Glutamatergic neuron (in vitro differentiated cells): Measurements from ENCODE around the gene RIPK3. TPM values are rescaled to one million over a fixed set of nuclear protein-coding genes. Genes with fewer than 3 reads are reported as not detected.

Experiments
- DNase-seq: peaks from one replicate; pipeline ENCODE4 v3.0.0; 2022
- H3K27ac Mint-ChIP-seq: one replicate; pipeline ENCODE4 v1.8.0; 2020; ENCODE audit warnings: mild to moderate bottlenecking, mixed read lengths, inconsistent platforms; ENCODE audit not compliant: unreplicated experiment
- H3K27me3 Mint-ChIP-seq: one replicate; pipeline ENCODE4 v1.8.0; 2020; ENCODE audit warnings: mild to moderate bottlenecking, moderate library complexity, mixed read lengths, inconsistent platforms; ENCODE audit not compliant: unreplicated experiment
- H3K36me3 Mint-ChIP-seq: one replicate; pipeline ENCODE4 v1.8.0; 2020; ENCODE audit warnings: mild to moderate bottlenecking, mixed read lengths, inconsistent platforms; ENCODE audit not compliant: unreplicated experiment
- H3K4me1 Mint-ChIP-seq: one replicate; pipeline ENCODE4 v1.8.0; 2020; ENCODE audit warnings: mild to moderate bottlenecking, low read depth, mixed read lengths, inconsistent platforms; ENCODE audit not compliant: unreplicated experiment
- H3K4me3 Mint-ChIP-seq: one replicate; pipeline ENCODE4 v1.8.0; 2020; ENCODE audit warnings: mild to moderate bottlenecking, mixed read lengths, inconsistent platforms; ENCODE audit not compliant: unreplicated experiment
- H3K9me3 Mint-ChIP-seq: one replicate; pipeline ENCODE4 v1.8.0; 2020; ENCODE audit warnings: mild to moderate bottlenecking, moderate library complexity, mixed read lengths, inconsistent platforms; ENCODE audit not compliant: unreplicated experiment
- total RNA-seq: library from RNA; stranded (reverse); fragmentation: NEBNext Ultra II Directional; extraction: Animal tissue kit (Norgen Biotek cat#: 25700); gene quantifications from one replicate; pipeline ENCODE4 v1.2.1, GENCODE V29; 2021; ENCODE audit not compliant: unreplicated experiment
- TF ChIP-seq, protein P1 (sequence below): fragments of 200-600 bp; sonication (generic); IDR thresholded peaks from one replicate; pipeline ENCODE4 v1.5.0; 2021; ENCODE audit not compliant: partially characterized antibody, unreplicated experiment

RIPK3 gene
- total RNA-seq, 1 donor from 2014 or later = not detected

GRCh38 chr14:24291446-24292117 is 48.2 kb downstream of the RIPK3 start:
- Mint-ChIP-seq H3K9me3 (peaks cover 1% of the 10 kb centered on the region), H3K27me3 (no peaks in the 10 kb centered on the region), H3K4me3 (no peak overlapping the region), H3K4me1 (no peaks in the 10 kb centered on the region), H3K36me3 (no peaks in the 10 kb centered on the region), H3K27ac (no peak overlapping the region)
- DNase-seq = no peak
- TF ChIP-seq, protein P1, sequence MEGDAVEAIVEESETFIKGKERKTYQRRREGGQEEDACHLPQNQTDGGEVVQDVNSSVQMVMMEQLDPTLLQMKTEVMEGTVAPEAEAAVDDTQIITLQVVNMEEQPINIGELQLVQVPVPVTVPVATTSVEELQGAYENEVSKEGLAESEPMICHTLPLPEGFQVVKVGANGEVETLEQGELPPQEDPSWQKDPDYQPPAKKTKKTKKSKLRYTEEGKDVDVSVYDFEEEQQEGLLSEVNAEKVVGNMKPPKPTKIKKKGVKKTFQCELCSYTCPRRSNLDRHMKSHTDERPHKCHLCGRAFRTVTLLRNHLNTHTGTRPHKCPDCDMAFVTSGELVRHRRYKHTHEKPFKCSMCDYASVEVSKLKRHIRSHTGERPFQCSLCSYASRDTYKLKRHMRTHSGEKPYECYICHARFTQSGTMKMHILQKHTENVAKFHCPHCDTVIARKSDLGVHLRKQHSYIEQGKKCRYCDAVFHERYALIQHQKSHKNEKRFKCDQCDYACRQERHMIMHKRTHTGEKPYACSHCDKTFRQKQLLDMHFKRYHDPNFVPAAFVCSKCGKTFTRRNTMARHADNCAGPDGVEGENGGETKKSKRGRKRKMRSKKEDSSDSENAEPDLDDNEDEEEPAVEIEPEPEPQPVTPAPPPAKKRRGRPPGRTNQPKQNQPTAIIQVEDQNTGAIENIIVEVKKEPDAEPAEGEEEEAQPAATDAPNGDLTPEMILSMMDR = no peak

DNA sequence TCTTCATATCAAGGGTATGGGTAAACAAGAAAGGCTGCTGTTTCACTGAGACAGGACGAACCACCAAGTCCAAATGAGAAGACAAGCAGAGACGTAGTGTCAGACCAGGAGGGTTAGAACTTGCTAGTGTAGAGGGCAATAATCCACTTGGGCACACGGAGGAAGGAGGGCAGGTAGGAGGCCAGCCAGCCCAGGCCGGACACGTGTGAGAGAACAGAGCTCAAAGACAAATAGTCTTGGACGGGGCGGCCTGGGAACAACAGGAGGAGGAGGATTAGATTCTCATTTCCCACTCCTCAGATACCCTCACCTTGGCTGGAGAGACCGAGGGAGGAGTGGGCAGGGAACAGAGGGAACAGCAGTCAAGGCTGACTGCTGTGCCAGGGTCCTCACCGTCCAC is 49.0 kb downstream of the RIPK3 start:
- TF ChIP-seq, protein P1 = no peak
- Mint-ChIP-seq H3K4me1 (no peaks in the 10 kb centered on the region), H3K4me3 (peak overlapping the region; percentile 39), H3K27me3 (no peaks in the 10 kb centered on the region), H3K27ac (peak overlapping the region; percentile 4), H3K36me3 (no peaks in the 10 kb centered on the region), H3K9me3 (peaks cover 1% of the 10 kb centered on the region)
- DNase-seq = no peak

- no peak overlapping the region for H3K4me3 Mint-ChIP-seq
- no peak for DNase-seq
- peaks cover 1% of the 10 kb centered on the region for H3K9me3 Mint-ChIP-seq
- H3K27ac Mint-ChIP-seq = no peak overlapping the region
- H3K36me3 Mint-ChIP-seq = no peaks in the 10 kb centered on the region
- no peaks in the 10 kb centered on the region for H3K27me3 Mint-ChIP-seq
- no peaks in the 10 kb centered on the region for H3K4me1 Mint-ChIP-seq
- TF ChIP-seq, protein P1 = no peak
Observed at GRCh38 chr14:24289649-24290280, 50.0 kb downstream of the RIPK3 start.

DNA sequence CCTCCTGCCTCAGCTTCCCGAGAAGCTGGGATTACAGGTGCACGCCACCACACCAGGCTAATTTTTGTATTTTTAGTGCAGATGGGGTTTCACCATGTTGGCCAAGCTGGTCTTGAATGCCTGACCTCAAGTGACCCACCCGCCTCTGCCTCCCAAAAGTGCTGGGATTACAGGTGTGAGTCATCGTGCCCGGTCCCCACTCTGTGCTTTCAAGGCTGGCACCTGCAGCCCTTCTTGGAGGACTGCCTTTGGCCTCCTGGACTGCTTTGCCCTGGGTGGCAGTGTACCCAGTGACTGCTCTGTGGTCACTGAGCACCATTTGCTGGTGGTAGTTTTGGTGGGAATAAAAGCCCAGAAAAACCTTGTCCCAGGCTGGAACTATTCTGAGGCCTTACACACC is 52.8 kb downstream of the RIPK3 start:
- TF ChIP-seq, protein P1 = no peak
- H3K27ac Mint-ChIP-seq = no peak overlapping the region
- no peak overlapping the region for H3K4me3 Mint-ChIP-seq
- no peaks in the 10 kb centered on the region for H3K27me3 Mint-ChIP-seq
- H3K36me3 Mint-ChIP-seq = no peaks in the 10 kb centered on the region
- H3K9me3 Mint-ChIP-seq = peaks cover 3% of the 10 kb centered on the region
- H3K4me1 Mint-ChIP-seq = no peaks in the 10 kb centered on the region
- DNase-seq = no peak

Other genes with a start within 250 kb of the RIPK3 start
- 99.9 TPM for gene PCK2, start 245.7 kb downstream of the RIPK3 start, total RNA-seq
- gene DCAF11, start 225.2 kb downstream of the RIPK3 start, total RNA-seq = 54.1 TPM
- gene NRL, start 225.0 kb downstream of the RIPK3 start, total RNA-seq = 3.7 TPM
- 0.66 TPM for gene FITM1, start 209.3 kb downstream of the RIPK3 start, total RNA-seq
- gene PSME1, start 203.8 kb downstream of the RIPK3 start, total RNA-seq = 35.7 TPM
- gene EMC9, start 198.4 kb downstream of the RIPK3 start, total RNA-seq = 18.1 TPM
- gene PSME2, start 193.4 kb downstream of the RIPK3 start, total RNA-seq = 58.9 TPM
- gene RNF31, start 192.5 kb downstream of the RIPK3 start, total RNA-seq = 88.2 TPM
- 31.0 TPM for gene IRF9, start 178.7 kb downstream of the RIPK3 start, total RNA-seq
- gene REC8, start 167.9 kb downstream of the RIPK3 start, total RNA-seq = 136 TPM
- gene IPO4, start 151.2 kb downstream of the RIPK3 start, total RNA-seq = 25.5 TPM
- 35.0 TPM for gene TM9SF1, start 144.6 kb downstream of the RIPK3 start, total RNA-seq
- not detected for gene TSSK4, start 134.3 kb downstream of the RIPK3 start, total RNA-seq
- 32.4 TPM for gene CHMP4A, start 126.5 kb downstream of the RIPK3 start, total RNA-seq
- 25.5 TPM for gene MDP1, start 123.9 kb downstream of the RIPK3 start, total RNA-seq
- 169 TPM for gene NEDD8, start 107.6 kb downstream of the RIPK3 start, total RNA-seq
- 55.8 TPM for gene GMPR2, start 107.1 kb downstream of the RIPK3 start, total RNA-seq
- 67.0 TPM for gene TINF2, start 97.4 kb downstream of the RIPK3 start, total RNA-seq
- gene TGM1, start 76.8 kb downstream of the RIPK3 start, total RNA-seq = 4.2 TPM
- gene RABGGTA, start 68.4 kb downstream of the RIPK3 start, total RNA-seq = 30.3 TPM
- gene DHRS1, start 40.2 kb downstream of the RIPK3 start, total RNA-seq = 25.1 TPM
- 29.2 TPM for gene NOP9, start 40.1 kb downstream of the RIPK3 start, total RNA-seq
- gene CIDEB, start 32.0 kb downstream of the RIPK3 start, total RNA-seq = 1.8 TPM
- gene LTB4R2, start 29.9 kb downstream of the RIPK3 start, total RNA-seq = 8.9 TPM
- 7.1 TPM for gene LTB4R, start 28.5 kb downstream of the RIPK3 start, total RNA-seq
- not detected for gene ADCY4, start 4.9 kb downstream of the RIPK3 start, total RNA-seq
- 11.4 TPM for gene NFATC4, start 28.2 kb upstream of the RIPK3 start, total RNA-seq
- gene NYNRIN, start 59.0 kb upstream of the RIPK3 start, total RNA-seq = 33.5 TPM
- 0.51 TPM for gene CBLN3, start 89.7 kb upstream of the RIPK3 start, total RNA-seq
- gene KHNYN, start 90.0 kb upstream of the RIPK3 start, total RNA-seq = 28.9 TPM
- 70.4 TPM for gene SDR39U1, start 102.8 kb upstream of the RIPK3 start, total RNA-seq
- gene CMA1, start 168.3 kb upstream of the RIPK3 start, total RNA-seq = not detected
- not detected for gene CTSG, start 236.3 kb upstream of the RIPK3 start, total RNA-seq